Neural cell (in vitro differentiated cells): Measurements from ENCODE around the gene PTPRN2.

Experiments
- EZH2 ChIP-seq: fragments of 200-600, 300-800 bp; shearing (Covaris generic), sonication (generic); IDR thresholded peaks from 2 replicates; pipeline ENCODE4 v1.6.1; 2014; ENCODE audit warnings: antibody characterized with exemption, low read length, borderline replicate concordance, mild to moderate bottlenecking; ENCODE audit not compliant: insufficient read depth, poor library complexity, severe bottlenecking
- POLR2AphosphoS5 ChIP-seq: IDR thresholded peaks from 2 replicates; pipeline ENCODE4 v1.6.1; 2012
- RAD21 ChIP-seq: fragments of 450-650 bp; conservative IDR thresholded peaks from 2 replicates; pipeline ENCODE4 v1.6.1; 2014; ENCODE audit warnings: antibody characterized with exemption, mild to moderate bottlenecking, moderate library complexity

DNA sequence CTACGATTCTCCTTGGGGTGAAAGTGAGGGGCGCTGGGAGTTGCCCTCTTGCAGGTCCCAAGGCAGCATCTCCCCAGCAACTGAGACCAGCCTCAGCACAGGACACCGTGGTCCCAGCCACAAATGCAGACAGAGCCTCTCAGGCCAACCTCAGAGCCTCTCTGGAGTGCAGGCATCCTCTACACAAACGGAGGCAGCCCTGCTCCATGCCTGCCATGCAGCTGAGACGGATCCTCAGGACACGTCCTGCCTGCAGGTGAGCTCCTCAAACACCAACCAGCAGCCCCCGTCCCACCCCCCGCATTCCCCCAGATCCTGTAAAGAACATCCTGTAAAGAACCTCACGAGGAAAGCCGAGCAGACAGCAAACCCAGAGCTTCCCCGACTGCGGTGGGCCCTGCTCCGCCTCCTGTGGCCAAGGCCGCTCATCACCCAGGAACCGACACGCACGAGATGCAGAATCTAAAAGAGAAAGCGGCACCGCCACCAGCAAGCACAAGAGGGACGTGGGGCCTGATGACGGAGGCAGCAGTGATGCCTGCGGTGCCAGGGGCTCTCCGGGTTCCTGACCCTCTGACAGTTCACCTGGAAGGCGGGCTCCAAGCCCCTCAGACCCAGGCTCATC lies 186.9 kb downstream of the PTPRN2 start:
- no peak for TF ChIP-seq EZH2
- no peak for TF ChIP-seq RAD21
- no peak for TF ChIP-seq POLR2AphosphoS5
